K562 (cell line): Measurements from ENCODE around the gene SLC4A2. TPM values are rescaled to one million over a fixed set of nuclear protein-coding genes. Genes with fewer than 3 reads are reported as not detected.

Experiments
- ARID1B ChIP-seq: fragments of 450-650 bp; IDR thresholded peaks from 2 replicates; pipeline ENCODE4 v1.6.1; 2016; ENCODE audit warnings: antibody characterized with exemption, mild to moderate bottlenecking, inconsistent platforms
- CHD4 ChIP-seq: fragments of 200-600 bp; sonication (generic); IDR thresholded peaks from 3 replicates; pipeline ENCODE4 v1.6.1; 2012; ENCODE audit warnings: low read depth, mild to moderate bottlenecking, mixed read lengths, low read length, inconsistent platforms; ENCODE audit not compliant: insufficient read depth, insufficient replicate concordance, poor library complexity, severe bottlenecking
- ETV6 ChIP-seq, 3 experiments: fragments of 150-350 bp in 1 of 3; sonication (generic) in 1 of 3; formaldehyde crosslinking in 1 of 3; IDR thresholded peaks; 2 replicates each; pipeline versions ENCODE4 v1.6.1 to v1.8.0; 2014 to 2022; ENCODE audit warnings: borderline replicate concordance in 2 of 3, low read depth in 2 of 3, antibody characterized with exemption in 1 of 3, low read length in 1 of 3, mild to moderate bottlenecking in 1 of 3, missing genetic modification reagents in 1 of 3
- FOXA3 ChIP-seq, 2 experiments: fragments of 450-650 bp in 1 of 2; sonication (generic) in 1 of 2; formaldehyde crosslinking; IDR thresholded peaks in 1 of 2; conservative IDR thresholded peaks in 1 of 2; 2 replicates each; pipeline versions ENCODE4 v1.4.0 to v1.8.0; 2020 to 2022; ENCODE audit warnings: mild to moderate bottlenecking in 2 of 2, missing genetic modification reagents in 1 of 2
- NFIX ChIP-seq: fragments of 250-450 bp; sonication (Bioruptor Pico); IDR thresholded peaks from 2 replicates; pipeline ENCODE4 v1.4.0; 2020; ENCODE audit warnings: low read depth, mild to moderate bottlenecking, moderate library complexity
- NR1H2 ChIP-seq: sonication (generic); formaldehyde crosslinking; IDR thresholded peaks from 2 replicates; pipeline ENCODE4 v1.4.0; 2020; ENCODE audit warnings: mild to moderate bottlenecking, missing genetic modification reagents
- PCBP1 ChIP-seq: fragments of 200-400 bp; formaldehyde crosslinking; IDR thresholded peaks from 2 replicates; pipeline ENCODE4 v1.6.1; 2018; ENCODE audit warnings: mild to moderate bottlenecking, low read depth, low read length; ENCODE audit not compliant: poor library complexity, severe bottlenecking
- SMARCE1 ChIP-seq: fragments of 450-650 bp; IDR thresholded peaks from 2 replicates; pipeline ENCODE4 v1.7.1; 2016; ENCODE audit warnings: mild to moderate bottlenecking
- ZKSCAN1 ChIP-seq: fragments of 150-350 bp; IDR thresholded peaks from 2 replicates; pipeline ENCODE4 v1.6.1; 2016; ENCODE audit warnings: low read depth, low read length
- ZNF124 ChIP-seq: sonication (generic); formaldehyde crosslinking; IDR thresholded peaks from 2 replicates; pipeline ENCODE4 v1.8.1; 2022; ENCODE audit warnings: missing genetic modification reagents
- ZNF197 ChIP-seq: fragments of 200-800 bp; sonication (Bioruptor generic); IDR thresholded peaks from 2 replicates; pipeline ENCODE4 v1.6.1; 2016; ENCODE audit warnings: low read depth, missing genetic modification characterization, missing compliant biosample characterization
- ZNF583 ChIP-seq: fragments of 250-450 bp; sonication (Bioruptor Pico); IDR thresholded peaks from 2 replicates; pipeline ENCODE4 v1.4.0; 2020
- polyA plus RNA-seq, 8 experiments: library from polyadenylated mRNA; depleted of rRNA in 4 of 8; stranded (reverse) in 5 of 8; unstranded in 3 of 8; fragments of >200 nt; fragmentation: Nextera tagmentation in 2 of 8; fragmentation: Illumina TruSeq in 1 of 8; extraction: Ambion mirVana in 2 of 8; extraction: Trizol in 1 of 8; gene quantifications; 2 replicates each; pipeline versions ENCODE4 v1.2.1 to v1.2.3, GENCODE V29; 2011 to 2014; ENCODE audit warnings: inconsistent platforms in 1 of 8, missing spikeins in 1 of 8
- total RNA-seq, 7 experiments: library from RNA; depleted of rRNA in 6 of 7; stranded (reverse); fragments of >200 nt in 6 of 7; fragmentation: Illumina TruSeq in 2 of 7; extraction: Trizol in 2 of 7; gene quantifications; 2 replicates each; pipeline versions ENCODE4 v1.2.1 to v1.2.3, GENCODE V29; 2011 to 2021; ENCODE audit warnings: low replicate concordance in 1 of 7
- TF ChIP-seq, protein P1 (sequence below): sonication (generic); formaldehyde crosslinking; IDR thresholded peaks from 2 replicates; pipeline ENCODE4 v1.8.1; 2022; ENCODE audit warnings: missing genetic modification reagents
- TF ChIP-seq, protein P2 (sequence below): fragments of 250-450 bp; sonication (Bioruptor Pico); IDR thresholded peaks from 2 replicates; pipeline ENCODE4 v1.5.0; 2020; ENCODE audit warnings: mild to moderate bottlenecking
- TF ChIP-seq, protein P3 (sequence below): sonication (generic); formaldehyde crosslinking; IDR thresholded peaks from 2 replicates; pipeline ENCODE4 v1.9.0; 2022; ENCODE audit warnings: mild to moderate bottlenecking, missing genetic modification reagents
- TF ChIP-seq, protein P4 (sequence below): sonication (generic); formaldehyde crosslinking; IDR thresholded peaks from 2 replicates; pipeline ENCODE4 v1.8.0; 2023; ENCODE audit warnings: mild to moderate bottlenecking, missing genetic modification reagents
- TF ChIP-seq, protein P5 (sequence below): fragments of 450-650 bp; IDR thresholded peaks from 2 replicates; pipeline ENCODE4 v1.6.1; 2018; ENCODE audit not compliant: partially characterized antibody

The SLC4A2 gene
- total and polyA plus RNA-seq, 9 of the 15 experiments (the other 6 are each of a cell fraction or from before 2014, with no cell fraction given), result 11.4 to 375 (median 130) TPM

DNA sequence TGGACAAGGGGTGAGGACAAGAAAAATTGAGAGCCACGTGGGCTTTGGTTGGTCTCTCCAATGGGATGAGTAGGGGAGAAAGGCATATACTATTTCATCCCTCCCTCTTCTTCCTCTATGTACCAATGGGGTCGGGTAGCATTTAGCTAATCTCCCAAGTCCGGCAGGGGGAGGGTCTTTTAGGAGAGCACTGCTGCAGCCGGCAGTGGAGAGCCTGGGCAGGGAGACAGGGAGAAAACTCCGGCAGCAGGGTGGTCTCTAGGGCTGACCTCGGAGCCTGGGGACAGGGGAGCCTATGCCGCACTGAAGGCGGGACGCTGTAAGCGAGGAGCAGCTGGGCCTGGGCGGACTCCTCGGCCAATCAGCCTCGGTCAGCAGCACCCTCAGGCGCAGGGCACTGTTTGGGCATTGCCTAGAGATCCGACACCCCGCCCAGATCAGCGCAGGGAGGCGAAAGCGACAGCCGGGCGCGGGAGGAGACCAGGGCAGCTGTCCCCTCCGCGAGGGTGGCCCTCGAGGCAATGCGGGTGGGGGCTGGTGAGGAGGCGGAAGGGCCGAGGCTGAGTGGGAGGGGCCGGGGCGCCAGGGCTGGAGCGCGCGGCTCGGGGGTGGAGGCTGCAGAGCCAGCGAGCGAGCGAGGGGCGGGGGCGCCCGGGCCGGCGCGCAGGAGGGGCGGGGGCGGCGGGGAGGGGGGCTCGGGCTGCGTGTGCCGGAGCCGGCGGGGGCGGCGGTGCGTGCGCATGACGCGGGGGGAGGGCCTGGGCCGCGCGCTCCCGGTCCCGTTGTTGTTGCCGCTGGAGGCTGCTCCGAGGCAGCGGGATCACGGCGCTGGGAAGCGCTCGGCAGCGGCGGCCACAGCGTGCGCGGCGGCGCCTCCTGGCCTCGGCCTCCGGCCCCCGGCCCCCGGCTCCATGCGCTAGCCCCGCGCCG lies 26.6 kb downstream of the SLC4A2 start, which contains the start of gene AGAP3 (continued):
- TF ChIP-seq CHD4 (no peak), ZNF124 (CRISPR knock-in tag) (no peak), ETV6 (IDR thresholded peaks at IDR 0.05; ENCODE audit: borderline replicate concordance in 1 of 2, low read depth in 2 of 2, low read length in 1 of 2) (no peak), ETV6 (CRISPR knock-in tag; IDR thresholded peaks at IDR 0.05; ENCODE audit: borderline replicate concordance) (no peak; the same call in 1 of the 2 replicates), NFIX (CRISPR knock-in tag) (no peak), PCBP1 (peak; percentile 41), NR1H2 (no peak), ZKSCAN1 (no peak), ARID1B (0 out of 2 replicates have a peak, but pooled peaks have one; percentile 12), ZNF583 (CRISPR knock-in tag) (peak; percentile 34; the same call in 1 of the 2 replicates), SMARCE1 (peak; percentile 57), FOXA3 (CRISPR knock-in tag; conservative IDR thresholded peaks at IDR 0.05 in 1 of 2, IDR thresholded peaks at IDR 0.05 in 1 of 2) (0 out of 4 replicates have a peak, but pooled peaks of 1 of the 2 experiments have one; percentile 2), ZNF197 (0 out of 2 replicates have a peak, but pooled peaks have one; percentile 11)
- TF ChIP-seq, protein P1, sequence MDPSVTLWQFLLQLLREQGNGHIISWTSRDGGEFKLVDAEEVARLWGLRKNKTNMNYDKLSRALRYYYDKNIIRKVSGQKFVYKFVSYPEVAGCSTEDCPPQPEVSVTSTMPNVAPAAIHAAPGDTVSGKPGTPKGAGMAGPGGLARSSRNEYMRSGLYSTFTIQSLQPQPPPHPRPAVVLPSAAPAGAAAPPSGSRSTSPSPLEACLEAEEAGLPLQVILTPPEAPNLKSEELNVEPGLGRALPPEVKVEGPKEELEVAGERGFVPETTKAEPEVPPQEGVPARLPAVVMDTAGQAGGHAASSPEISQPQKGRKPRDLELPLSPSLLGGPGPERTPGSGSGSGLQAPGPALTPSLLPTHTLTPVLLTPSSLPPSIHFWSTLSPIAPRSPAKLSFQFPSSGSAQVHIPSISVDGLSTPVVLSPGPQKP, result no peak
- TF ChIP-seq, protein P2, sequence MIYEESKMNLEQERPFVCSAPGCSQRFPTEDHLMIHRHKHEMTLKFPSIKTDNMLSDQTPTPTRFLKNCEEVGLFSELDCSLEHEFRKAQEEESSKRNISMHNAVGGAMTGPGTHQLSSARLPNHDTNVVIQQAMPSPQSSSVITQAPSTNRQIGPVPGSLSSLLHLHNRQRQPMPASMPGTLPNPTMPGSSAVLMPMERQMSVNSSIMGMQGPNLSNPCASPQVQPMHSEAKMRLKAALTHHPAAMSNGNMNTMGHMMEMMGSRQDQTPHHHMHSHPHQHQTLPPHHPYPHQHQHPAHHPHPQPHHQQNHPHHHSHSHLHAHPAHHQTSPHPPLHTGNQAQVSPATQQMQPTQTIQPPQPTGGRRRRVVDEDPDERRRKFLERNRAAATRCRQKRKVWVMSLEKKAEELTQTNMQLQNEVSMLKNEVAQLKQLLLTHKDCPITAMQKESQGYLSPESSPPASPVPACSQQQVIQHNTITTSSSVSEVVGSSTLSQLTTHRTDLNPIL (CRISPR knock-in tag), result no peak
- TF ChIP-seq, protein P3, sequence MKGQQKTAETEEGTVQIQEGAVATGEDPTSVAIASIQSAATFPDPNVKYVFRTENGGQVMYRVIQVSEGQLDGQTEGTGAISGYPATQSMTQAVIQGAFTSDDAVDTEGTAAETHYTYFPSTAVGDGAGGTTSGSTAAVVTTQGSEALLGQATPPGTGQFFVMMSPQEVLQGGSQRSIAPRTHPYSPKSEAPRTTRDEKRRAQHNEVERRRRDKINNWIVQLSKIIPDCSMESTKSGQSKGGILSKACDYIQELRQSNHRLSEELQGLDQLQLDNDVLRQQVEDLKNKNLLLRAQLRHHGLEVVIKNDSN (CRISPR knock-in tag), result no peak
- TF ChIP-seq, protein P4, sequence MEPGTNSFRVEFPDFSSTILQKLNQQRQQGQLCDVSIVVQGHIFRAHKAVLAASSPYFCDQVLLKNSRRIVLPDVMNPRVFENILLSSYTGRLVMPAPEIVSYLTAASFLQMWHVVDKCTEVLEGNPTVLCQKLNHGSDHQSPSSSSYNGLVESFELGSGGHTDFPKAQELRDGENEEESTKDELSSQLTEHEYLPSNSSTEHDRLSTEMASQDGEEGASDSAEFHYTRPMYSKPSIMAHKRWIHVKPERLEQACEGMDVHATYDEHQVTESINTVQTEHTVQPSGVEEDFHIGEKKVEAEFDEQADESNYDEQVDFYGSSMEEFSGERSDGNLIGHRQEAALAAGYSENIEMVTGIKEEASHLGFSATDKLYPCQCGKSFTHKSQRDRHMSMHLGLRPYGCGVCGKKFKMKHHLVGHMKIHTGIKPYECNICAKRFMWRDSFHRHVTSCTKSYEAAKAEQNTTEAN, result no peak
- TF ChIP-seq, protein P5, sequence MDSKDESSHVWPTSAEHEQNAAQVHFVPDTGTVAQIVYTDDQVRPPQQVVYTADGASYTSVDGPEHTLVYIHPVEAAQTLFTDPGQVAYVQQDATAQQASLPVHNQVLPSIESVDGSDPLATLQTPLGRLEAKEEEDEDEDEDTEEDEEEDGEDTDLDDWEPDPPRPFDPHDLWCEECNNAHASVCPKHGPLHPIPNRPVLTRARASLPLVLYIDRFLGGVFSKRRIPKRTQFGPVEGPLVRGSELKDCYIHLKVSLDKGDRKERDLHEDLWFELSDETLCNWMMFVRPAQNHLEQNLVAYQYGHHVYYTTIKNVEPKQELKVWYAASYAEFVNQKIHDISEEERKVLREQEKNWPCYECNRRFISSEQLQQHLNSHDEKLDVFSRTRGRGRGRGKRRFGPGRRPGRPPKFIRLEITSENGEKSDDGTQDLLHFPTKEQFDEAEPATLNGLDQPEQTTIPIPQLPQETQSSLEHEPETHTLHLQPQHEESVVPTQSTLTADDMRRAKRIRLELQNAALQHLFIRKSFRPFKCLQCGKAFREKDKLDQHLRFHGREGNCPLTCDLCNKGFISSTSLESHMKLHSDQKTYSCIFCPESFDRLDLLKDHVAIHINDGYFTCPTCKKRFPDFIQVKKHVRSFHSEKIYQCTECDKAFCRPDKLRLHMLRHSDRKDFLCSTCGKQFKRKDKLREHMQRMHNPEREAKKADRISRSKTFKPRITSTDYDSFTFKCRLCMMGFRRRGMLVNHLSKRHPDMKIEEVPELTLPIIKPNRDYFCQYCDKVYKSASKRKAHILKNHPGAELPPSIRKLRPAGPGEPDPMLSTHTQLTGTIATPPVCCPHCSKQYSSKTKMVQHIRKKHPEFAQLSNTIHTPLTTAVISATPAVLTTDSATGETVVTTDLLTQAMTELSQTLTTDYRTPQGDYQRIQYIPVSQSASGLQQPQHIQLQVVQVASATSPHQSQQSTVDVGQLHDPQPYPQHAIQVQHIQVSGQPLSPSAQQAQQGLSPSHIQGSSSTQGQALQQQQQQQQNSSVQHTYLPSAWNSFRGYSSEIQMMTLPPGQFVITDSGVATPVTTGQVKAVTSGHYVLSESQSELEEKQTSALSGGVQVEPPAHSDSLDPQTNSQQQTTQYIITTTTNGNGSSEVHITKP, result peak; percentile 6
